Dendritic cell treated with granulocyte-macrophage colony-stimulating factor and Interleukin-4, amounts not matched to agents 40 ng/mL and 50 ng/mL, for 4 days (primary cell): ENCODE data around the gene HSBP1L1.

Experiments
- H3K27ac Mint-ChIP-seq: one replicate; pipeline ENCODE4 v1.8.0; 2022; ENCODE audit warnings: mild to moderate bottlenecking, mixed read lengths
- H3K27me3 Mint-ChIP-seq: one replicate; pipeline ENCODE4 v1.8.0; 2022; ENCODE audit warnings: mild to moderate bottlenecking, mixed read lengths
- H3K36me3 Mint-ChIP-seq: one replicate; pipeline ENCODE4 v1.8.0; 2022; ENCODE audit warnings: low read depth, mixed read lengths
- H3K4me1 Mint-ChIP-seq: one replicate; pipeline ENCODE4 v1.8.0; 2022; ENCODE audit warnings: low read depth, mixed read lengths
- H3K4me3 Mint-ChIP-seq: one replicate; pipeline ENCODE4 v1.8.0; 2022; ENCODE audit warnings: mild to moderate bottlenecking, moderate library complexity, mixed read lengths
- H3K9me3 Mint-ChIP-seq: one replicate; pipeline ENCODE4 v1.8.0; 2022; ENCODE audit warnings: mixed read lengths
- intact Hi-C: fragments of 100-400 bp; cut with micrococcal nuclease; formaldehyde crosslinking; loops from one replicate; pipeline ENCODE4 v1.15.0; 2022

Gene HSBP1L1

GRCh38 chr18:79935925-79936324 lies 28.5 kb upstream of the HSBP1L1 start:
- Mint-ChIP-seq H3K9me3 (peaks cover 33% of the 10 kb centered on the region), H3K36me3 (peaks cover 97% of the 10 kb centered on the region), H3K4me3 (peak overlapping the region; percentile 42), H3K4me1 (peaks cover 76% of the 10 kb centered on the region), H3K27me3 (no peaks in the 10 kb centered on the region), H3K27ac (peak overlapping the region; percentile 86)
- intact Hi-C loops = loop anchor here (2.0 to 10.0 kb wide), 2 partner anchors 15 to 49 kb away; partner anchors contain the start of genes SLC66A2 and TXNL4A

DNA sequence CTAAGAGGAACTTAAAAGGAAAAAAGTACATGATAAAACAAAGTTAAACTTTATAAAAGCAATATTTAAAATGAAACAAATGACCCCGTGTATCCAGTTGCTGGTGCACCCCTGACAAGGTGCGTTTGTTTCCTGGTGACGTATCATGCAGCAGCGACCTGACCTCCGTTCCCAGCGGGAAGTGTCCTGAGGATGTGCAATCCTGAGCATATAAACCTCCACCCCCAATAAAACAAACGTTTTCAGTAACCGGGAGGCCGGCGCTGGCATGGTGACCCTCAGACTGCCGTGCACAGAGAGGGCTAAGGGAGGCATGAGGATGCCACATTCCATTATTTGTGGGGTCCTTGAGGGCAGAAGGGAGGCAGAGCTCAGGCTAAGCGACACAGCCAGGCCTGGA lies 27.8 kb upstream of the HSBP1L1 start:
- peaks cover 26% of the 10 kb centered on the region for H3K9me3 Mint-ChIP-seq
- H3K4me1 Mint-ChIP-seq = peaks cover 79% of the 10 kb centered on the region
- H3K36me3 Mint-ChIP-seq = peaks cover 97% of the 10 kb centered on the region
- peak overlapping the region; percentile 86 for H3K27ac Mint-ChIP-seq
- no peak overlapping the region for H3K4me3 Mint-ChIP-seq
- H3K27me3 Mint-ChIP-seq = no peaks in the 10 kb centered on the region
- intact Hi-C loops = loop anchor here (10.0 kb wide), 1 partner anchor 48 kb away; the partner anchor contains the start of gene TXNL4A

DNA sequence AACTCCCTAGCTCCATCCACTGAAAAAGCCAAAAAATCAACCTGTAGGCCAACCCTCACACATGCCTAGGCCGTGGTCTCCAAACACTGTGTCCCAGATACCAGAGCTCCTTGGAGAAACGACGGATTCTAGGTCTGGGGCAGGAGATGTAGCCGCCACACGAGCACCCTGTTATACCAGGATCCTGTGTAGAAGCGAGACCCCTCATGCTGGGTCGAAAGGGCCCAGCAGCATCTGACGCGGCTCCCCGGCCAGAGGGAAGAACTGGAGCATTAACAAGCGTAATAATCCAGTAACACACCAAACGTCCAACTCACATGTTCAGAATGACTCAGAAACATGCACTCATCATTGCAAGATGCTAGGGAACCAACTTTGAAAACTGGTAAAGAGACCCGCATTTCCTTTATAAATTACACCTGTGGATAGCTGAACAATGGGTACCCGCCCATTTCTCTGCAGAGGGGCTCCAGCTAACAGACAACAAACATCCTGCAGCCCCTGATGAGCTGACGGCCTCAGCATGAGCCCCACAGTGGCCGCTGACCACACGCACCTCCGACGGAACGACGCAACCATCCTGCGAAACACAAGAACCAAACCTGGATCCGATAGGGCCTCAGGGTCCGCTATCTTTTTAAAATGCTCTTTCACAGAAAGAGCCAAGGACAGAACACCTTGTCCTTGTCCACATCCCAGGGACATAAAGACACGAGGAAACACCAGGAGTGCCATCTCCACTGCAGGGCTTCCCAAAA lies 27.2 kb upstream of the HSBP1L1 start:
- no peaks in the 10 kb centered on the region for H3K27me3 Mint-ChIP-seq
- peaks cover 97% of the 10 kb centered on the region for H3K36me3 Mint-ChIP-seq
- no peak overlapping the region for H3K4me3 Mint-ChIP-seq
- peak overlapping the region; percentile 86 for H3K27ac Mint-ChIP-seq
- H3K4me1 Mint-ChIP-seq = peaks cover 81% of the 10 kb centered on the region
- intact Hi-C loops = loop anchor here (10.0 kb wide), 1 partner anchor 48 kb away; the partner anchor contains the start of gene TXNL4A
- H3K9me3 Mint-ChIP-seq = peaks cover 19% of the 10 kb centered on the region

DNA sequence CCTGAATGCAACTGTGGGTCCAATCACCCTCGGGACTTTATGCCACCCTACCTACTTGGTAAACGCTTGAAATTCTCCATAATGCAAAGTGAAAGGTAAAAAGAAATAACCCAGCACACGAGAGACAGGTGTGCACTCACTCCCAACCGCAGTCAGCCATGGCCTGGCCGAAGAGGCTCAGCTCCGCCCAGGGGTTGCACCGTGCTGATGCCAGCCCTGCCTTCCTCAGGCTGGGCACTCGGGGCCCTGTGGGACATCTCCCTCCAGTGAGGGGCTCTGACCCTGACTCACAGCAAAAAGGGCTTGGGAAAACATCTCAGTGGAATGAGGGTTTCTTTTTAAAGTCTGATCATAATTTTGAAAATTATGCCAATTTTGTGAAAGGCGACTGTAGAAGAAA lies 26.2 kb upstream of the HSBP1L1 start:
- H3K36me3 Mint-ChIP-seq = peaks cover 97% of the 10 kb centered on the region
- intact Hi-C loops = loop anchor here (10.0 kb wide), 1 partner anchor 47 kb away; the partner anchor contains the start of gene TXNL4A
- peaks cover 82% of the 10 kb centered on the region for H3K4me1 Mint-ChIP-seq
- no peaks in the 10 kb centered on the region for H3K27me3 Mint-ChIP-seq
- peaks cover 10% of the 10 kb centered on the region for H3K9me3 Mint-ChIP-seq
- no peak overlapping the region for H3K4me3 Mint-ChIP-seq
- H3K27ac Mint-ChIP-seq = no peak overlapping the region

DNA sequence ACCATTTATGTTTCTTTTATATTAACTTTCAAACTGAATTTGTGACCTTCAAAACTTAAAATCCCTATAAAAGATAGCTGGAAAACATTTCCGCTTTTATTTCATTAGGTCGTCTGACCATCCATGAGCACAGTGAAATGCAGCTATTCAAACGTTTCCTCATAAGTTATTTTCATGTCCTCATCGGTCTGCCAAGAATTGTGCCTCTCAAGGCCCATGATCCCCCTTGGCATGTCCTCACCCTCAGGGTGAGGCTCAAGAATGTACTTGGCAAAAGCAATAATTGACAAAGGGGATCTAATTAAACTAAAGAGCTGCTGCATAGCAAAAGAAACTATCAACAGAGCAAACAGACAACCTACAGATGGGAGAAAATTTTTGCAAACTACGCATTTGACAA lies 25.3 kb upstream of the HSBP1L1 start:
- Mint-ChIP-seq H3K27ac (no peak overlapping the region), H3K27me3 (no peaks in the 10 kb centered on the region), H3K36me3 (peaks cover 98% of the 10 kb centered on the region), H3K4me3 (no peak overlapping the region), H3K4me1 (peaks cover 85% of the 10 kb centered on the region), H3K9me3 (peaks cover 9% of the 10 kb centered on the region)
- intact Hi-C loops = loop anchor here (10.0 kb wide), 1 partner anchor 46 kb away; the partner anchor contains the start of gene TXNL4A

GRCh38 chr18:79940126-79940813 lies 24.2 kb upstream of the HSBP1L1 start:
- peaks cover 100% of the 10 kb centered on the region for H3K36me3 Mint-ChIP-seq
- H3K27ac Mint-ChIP-seq = no peak overlapping the region
- intact Hi-C loops = no loop called here
- peaks cover 85% of the 10 kb centered on the region for H3K4me1 Mint-ChIP-seq
- H3K4me3 Mint-ChIP-seq = no peak overlapping the region
- no peaks in the 10 kb centered on the region for H3K27me3 Mint-ChIP-seq
- H3K9me3 Mint-ChIP-seq = peaks cover 9% of the 10 kb centered on the region

- Mint-ChIP-seq H3K4me3 (no peak overlapping the region), H3K36me3 (peaks cover 100% of the 10 kb centered on the region), H3K9me3 (peaks cover 3% of the 10 kb centered on the region), H3K27me3 (no peaks in the 10 kb centered on the region), H3K27ac (no peak overlapping the region), H3K4me1 (peaks cover 85% of the 10 kb centered on the region)
- intact Hi-C loops = no loop called here
These were observed 23.5 kb upstream of the HSBP1L1 start for GRCh38 chr18:79940814-79941472.

GRCh38 chr18:79941473-79942119 lies 22.8 kb upstream of the HSBP1L1 start:
- Mint-ChIP-seq H3K36me3 (peaks cover 100% of the 10 kb centered on the region), H3K27me3 (no peaks in the 10 kb centered on the region), H3K4me1 (peaks cover 84% of the 10 kb centered on the region), H3K9me3 (no peaks in the 10 kb centered on the region), H3K27ac (peak overlapping the region; percentile 84), H3K4me3 (no peak overlapping the region)
- intact Hi-C loops = no loop called here

DNA sequence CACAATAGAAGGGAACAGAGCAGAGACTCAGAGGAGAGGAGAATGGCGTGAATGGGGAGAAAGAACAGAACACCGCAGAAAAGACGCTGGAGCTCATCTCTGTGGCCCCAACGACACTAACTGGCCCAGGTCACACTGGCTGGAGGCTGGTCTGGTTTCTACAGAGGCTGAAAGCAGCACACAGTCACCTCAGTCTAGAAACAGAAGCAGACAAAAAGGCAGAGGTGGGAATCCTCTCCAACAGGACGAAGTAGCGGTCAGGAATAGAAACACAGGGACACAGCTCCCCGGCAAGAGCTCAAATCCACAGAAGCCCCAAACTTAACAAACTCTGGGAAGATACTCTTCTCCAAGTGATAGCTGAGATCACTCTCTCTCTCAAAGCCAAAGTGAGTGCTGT lies 22.2 kb upstream of the HSBP1L1 start:
- no peaks in the 10 kb centered on the region for H3K9me3 Mint-ChIP-seq
- H3K27ac Mint-ChIP-seq = peak overlapping the region; percentile 84
- H3K36me3 Mint-ChIP-seq = peaks cover 100% of the 10 kb centered on the region
- no peaks in the 10 kb centered on the region for H3K27me3 Mint-ChIP-seq
- intact Hi-C loops = no loop called here
- peaks cover 83% of the 10 kb centered on the region for H3K4me1 Mint-ChIP-seq
- no peak overlapping the region for H3K4me3 Mint-ChIP-seq

GRCh38 chr18:79942786-79943607 lies 21.4 kb upstream of the HSBP1L1 start:
- H3K36me3 Mint-ChIP-seq = peaks cover 100% of the 10 kb centered on the region
- intact Hi-C loops = no loop called here
- H3K27ac Mint-ChIP-seq = peak overlapping the region; percentile 84
- H3K9me3 Mint-ChIP-seq = no peaks in the 10 kb centered on the region
- H3K4me1 Mint-ChIP-seq = peaks cover 83% of the 10 kb centered on the region
- H3K27me3 Mint-ChIP-seq = no peaks in the 10 kb centered on the region
- no peak overlapping the region for H3K4me3 Mint-ChIP-seq

DNA sequence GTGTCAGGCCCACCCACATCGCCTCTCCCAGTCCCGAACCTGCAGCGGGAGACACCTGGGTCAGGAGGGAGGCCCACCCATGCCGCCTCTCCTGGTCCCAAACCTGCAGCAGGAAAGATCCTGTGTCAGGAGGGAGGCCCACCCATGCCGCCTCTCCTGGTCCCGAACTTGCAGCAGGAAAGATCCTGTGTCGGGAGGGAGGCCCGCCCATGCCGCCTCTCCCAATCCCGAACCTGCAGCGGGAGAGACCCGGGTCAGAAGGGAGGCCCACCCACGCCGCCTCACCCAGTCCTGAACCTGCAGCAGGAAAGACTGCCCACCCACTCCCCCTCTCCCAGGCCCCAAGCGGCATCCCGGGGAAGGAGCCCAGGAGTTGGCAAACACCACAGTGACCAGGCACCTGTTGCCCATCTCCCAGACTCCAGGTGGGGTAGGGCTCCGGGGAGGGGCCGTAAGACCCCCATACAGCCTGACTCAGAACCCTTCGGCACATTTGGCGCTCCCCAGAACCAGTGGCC lies 20.8 kb upstream of the HSBP1L1 start:
- Mint-ChIP-seq H3K9me3 (no peaks in the 10 kb centered on the region), H3K4me1 (peaks cover 83% of the 10 kb centered on the region), H3K27ac (peak overlapping the region; percentile 84), H3K4me3 (no peak overlapping the region), H3K27me3 (no peaks in the 10 kb centered on the region), H3K36me3 (peaks cover 100% of the 10 kb centered on the region)
- intact Hi-C loops = no loop called here

DNA sequence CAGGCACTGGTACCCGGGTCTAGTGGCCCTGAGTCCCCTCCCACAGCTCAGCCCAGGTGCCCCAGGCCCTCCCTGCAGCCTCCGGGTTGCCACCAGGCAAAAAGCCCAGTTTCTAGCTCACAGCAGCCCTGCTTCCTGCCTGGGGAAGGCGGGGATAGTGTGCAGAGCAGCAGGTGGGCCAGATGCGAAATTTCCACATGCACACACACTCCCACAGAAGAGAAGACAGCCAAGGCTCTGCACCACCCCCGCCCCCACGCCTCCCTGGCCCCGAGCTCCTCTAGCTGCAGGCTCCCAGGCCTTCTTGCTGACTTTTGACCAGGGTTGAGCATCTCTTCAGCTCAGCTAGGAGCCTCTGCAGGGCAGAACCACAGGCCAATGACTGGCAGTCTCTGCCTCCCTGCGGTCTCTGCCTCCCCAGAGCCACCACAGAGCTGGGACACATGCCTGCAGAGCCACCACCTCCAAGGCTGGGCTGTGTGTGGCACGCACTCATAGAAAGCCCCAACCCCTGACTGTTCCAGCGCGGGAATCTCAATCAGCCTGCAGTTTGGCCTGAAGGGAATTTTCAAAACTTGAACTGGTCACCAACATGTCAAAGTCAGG lies 20.2 kb upstream of the HSBP1L1 start:
- Mint-ChIP-seq H3K27ac (peak overlapping the region; percentile 84), H3K4me3 (peak overlapping the region; percentile 57), H3K4me1 (peaks cover 85% of the 10 kb centered on the region), H3K27me3 (no peaks in the 10 kb centered on the region), H3K9me3 (no peaks in the 10 kb centered on the region), H3K36me3 (peaks cover 100% of the 10 kb centered on the region)
- intact Hi-C loops = no loop called here
